ENCODE measurements around the gene USP34.
"Not testable (repeated sequence)": the region's sequence is repeated elsewhere in the genome, so short reads cannot be mapped to it uniquely, and the experiment has no call there.

USP34 gene

DNA sequence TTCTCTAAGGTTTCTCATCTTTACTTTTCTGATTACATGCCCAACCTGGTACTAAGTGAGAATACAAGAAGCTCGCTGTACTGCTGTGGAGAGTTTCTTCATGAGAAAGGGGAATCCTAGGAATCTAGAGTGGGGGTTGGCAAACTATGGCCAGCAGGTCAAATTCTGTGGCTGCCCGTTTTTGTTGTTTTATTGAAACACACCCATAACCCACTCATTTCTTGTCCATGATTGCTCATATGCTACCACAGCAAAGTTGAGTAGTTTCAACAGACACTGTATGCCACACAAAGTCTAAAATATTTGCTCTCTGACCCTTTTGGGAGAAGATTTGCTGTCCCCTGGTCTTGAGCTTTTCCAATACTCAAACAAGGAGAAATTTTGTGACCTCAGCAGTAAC, 250.1 kb downstream of the USP34 start:
- no peaks in the 10 kb centered on the region for H3K9me3 Mint-ChIP-seq

DNA sequence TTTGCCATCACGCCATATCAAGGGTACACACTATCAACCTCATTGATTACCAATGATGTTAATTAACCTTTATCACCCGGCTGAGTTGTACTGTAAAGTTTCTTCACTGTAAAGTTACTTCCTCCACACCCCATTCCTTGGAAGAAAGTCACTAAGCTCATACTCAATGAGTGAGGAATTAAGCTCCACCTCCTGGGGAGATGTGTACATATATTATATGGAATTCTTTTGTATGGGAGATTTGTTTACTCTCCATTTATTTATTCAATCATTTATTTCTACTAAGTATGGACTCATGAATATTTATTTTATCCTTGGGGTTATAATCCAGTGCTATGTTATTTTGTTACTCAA, 252.1 kb downstream of the USP34 start:
- DNase-seq (no peak), ATAC-seq (replicated peaks) (no peak)
- H3K36me3 Mint-ChIP-seq (ENCODE audit: insufficient read depth) = peaks cover 41% of the 10 kb centered on the region

More for the DNA sequence above, 250.1 kb downstream of the USP34 start:
- DNase-seq (no peak), ATAC-seq (replicated peaks) (no peak)
- Mint-ChIP-seq H3K27me3 (no peaks in the 10 kb centered on the region), H3K27ac (no peak overlapping the region), H3K4me1 (ENCODE audit: low read depth in 2 of 2) (peaks cover 0 to 3% of the 10 kb centered on the region in 2 donors), H3K36me3 (ENCODE audit: insufficient read depth) (peaks cover 49% of the 10 kb centered on the region), H3K4me3 (no peak overlapping the region)

GRCh38 chr2:61218076-61218816, 252.6 kb downstream of the USP34 start:
- DNase-seq (no peak), ATAC-seq (replicated peaks) (no peak)
- Mint-ChIP-seq H3K27me3 (no peaks in the 10 kb centered on the region), H3K36me3 (ENCODE audit: insufficient read depth) (peaks cover 40% of the 10 kb centered on the region), H3K9me3 (no peaks in the 10 kb centered on the region), H3K4me1 (ENCODE audit: low read depth in 2 of 2) (peaks cover 0 to 3% of the 10 kb centered on the region in 2 donors), H3K4me3 (no peak overlapping the region), H3K27ac (peak overlapping the region in 1 of 2 donors; percentile 12)

More for the DNA sequence above, 252.1 kb downstream of the USP34 start:
- peak overlapping the region in 1 of 2 donors; percentile 12 for H3K27ac Mint-ChIP-seq
- no peaks in the 10 kb centered on the region for H3K27me3 Mint-ChIP-seq
- H3K9me3 Mint-ChIP-seq = no peaks in the 10 kb centered on the region
- no peak overlapping the region for H3K4me3 Mint-ChIP-seq
- peaks cover 0 to 3% of the 10 kb centered on the region in 2 donors for H3K4me1 Mint-ChIP-seq (ENCODE audit: low read depth in 2 of 2)

DNA sequence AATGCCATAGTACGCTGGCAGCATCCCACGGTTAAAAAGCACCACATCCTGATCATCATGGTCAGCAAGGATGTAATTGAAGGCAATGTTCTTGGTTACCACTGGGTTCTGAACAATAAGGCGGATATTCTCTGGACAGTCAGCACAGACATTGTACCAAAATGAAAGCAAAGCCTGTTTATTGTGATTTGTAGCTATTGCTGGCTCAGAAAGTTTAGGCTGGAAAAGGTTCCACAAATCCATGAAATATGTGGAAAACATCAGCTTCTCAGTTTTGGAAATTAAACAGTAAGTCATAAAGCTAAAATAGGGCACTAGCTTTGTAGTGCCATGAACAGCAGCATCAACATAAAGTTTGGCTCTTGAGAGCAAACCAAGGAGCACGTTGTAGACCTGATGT, 256.7 kb downstream of the USP34 start:
- no peaks in the 10 kb centered on the region for H3K27me3 Mint-ChIP-seq
- peaks cover 1 to 3% of the 10 kb centered on the region in 2 donors for H3K4me1 Mint-ChIP-seq (ENCODE audit: low read depth in 2 of 2)
- ATAC-seq (replicated peaks) = no peak
- no peaks in the 10 kb centered on the region for H3K9me3 Mint-ChIP-seq
- H3K36me3 Mint-ChIP-seq (ENCODE audit: insufficient read depth) = peaks cover 28% of the 10 kb centered on the region
- H3K27ac Mint-ChIP-seq = no peak overlapping the region
- H3K4me3 Mint-ChIP-seq = no peak overlapping the region
- no peak for DNase-seq

DNA sequence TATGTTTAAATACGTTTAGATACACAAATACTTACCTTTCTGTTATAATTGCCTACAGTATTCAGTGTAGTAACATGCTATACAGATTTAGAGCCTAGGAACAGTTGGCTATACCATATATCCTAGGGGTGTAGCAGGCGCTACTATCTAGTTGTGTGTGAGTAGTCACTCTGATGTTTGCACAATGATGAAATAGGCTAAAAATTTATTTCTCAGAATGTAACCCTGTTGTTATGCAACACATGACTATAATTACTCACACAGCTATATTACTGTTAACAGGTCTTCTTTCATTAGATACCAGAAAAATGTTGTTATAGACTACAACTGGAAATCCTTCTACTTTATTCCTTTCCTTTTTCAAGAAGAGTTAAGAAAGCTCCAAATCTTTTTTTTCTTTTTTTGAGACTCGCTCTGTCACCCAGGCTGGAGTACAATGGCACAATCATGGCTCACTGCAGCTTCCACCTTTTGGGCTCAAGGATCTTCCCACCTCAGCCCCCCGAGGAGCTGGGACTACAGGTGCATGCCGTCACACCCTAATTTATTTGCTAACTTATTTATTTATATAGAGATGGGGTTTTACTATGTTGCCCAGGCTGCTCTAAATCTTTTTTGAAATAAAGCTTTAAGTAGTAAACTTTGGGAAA, 260.4 kb downstream of the USP34 start:
- no peaks in the 10 kb centered on the region for H3K9me3 Mint-ChIP-seq
- H3K27ac Mint-ChIP-seq = peak overlapping the region in 1 of 2 donors; percentile 20
- H3K4me3 Mint-ChIP-seq = no peak overlapping the region
- peaks cover 0 to 1% of the 10 kb centered on the region in 2 donors for H3K4me1 Mint-ChIP-seq (ENCODE audit: low read depth in 2 of 2)
- ATAC-seq (replicated peaks) = no peak
- peaks cover 46% of the 10 kb centered on the region for H3K36me3 Mint-ChIP-seq (ENCODE audit: insufficient read depth)
- DNase-seq = no peak
- H3K27me3 Mint-ChIP-seq = no peaks in the 10 kb centered on the region

DNA sequence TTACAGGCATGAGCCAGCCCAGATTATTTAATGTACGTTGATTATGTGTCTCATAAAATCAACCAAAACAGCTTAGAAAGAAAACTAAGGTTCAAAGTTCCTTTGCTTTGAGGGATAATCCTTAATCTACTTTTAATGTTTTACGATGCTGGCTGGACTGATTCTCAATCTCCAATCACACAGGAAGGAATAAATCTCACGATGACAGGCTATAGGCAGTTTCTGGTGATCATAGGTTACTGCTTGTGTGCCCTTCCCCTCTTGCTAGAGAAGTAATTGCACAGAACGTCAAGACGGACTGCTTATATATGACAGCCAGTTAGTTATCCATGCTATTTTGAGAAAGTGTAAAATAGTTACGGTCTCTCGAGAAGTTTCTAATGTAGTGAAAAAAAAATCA, 265.8 kb downstream of the USP34 start:
- no peaks in the 10 kb centered on the region for H3K9me3 Mint-ChIP-seq
- DNase-seq = no peak
- peaks cover 72% of the 10 kb centered on the region for H3K36me3 Mint-ChIP-seq (ENCODE audit: insufficient read depth)
- no peaks in the 10 kb centered on the region for H3K4me1 Mint-ChIP-seq (ENCODE audit: low read depth in 2 of 2)
- no peak for ATAC-seq (replicated peaks)
- no peak overlapping the region for H3K27ac Mint-ChIP-seq
- H3K4me3 Mint-ChIP-seq = no peak overlapping the region
- H3K27me3 Mint-ChIP-seq = no peaks in the 10 kb centered on the region

DNA sequence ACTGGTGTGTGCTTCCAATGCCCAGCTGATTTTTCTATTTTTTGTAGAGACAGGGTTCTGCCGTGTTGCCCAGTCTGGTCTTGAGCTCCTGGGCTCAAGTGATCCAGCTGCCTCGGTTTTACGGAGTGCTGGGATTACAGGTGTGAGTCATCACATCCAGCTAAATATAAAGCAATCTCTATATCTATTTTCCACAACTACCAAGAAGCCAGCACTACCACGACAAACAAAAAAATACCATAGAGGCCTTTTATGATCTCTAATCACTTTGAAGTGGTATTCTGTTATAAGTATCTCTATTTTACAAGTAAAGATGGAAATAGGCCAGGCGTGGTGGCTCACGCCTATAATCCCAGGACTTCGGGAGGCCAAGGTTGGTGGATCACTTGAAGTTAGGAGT, 274.2 kb downstream of the USP34 start:
- DNase-seq (no peak), ATAC-seq (replicated peaks) (no peak)
- Mint-ChIP-seq H3K27ac (peak overlapping the region in 1 of 2 donors; percentile 41), H3K4me1 (ENCODE audit: low read depth in 2 of 2) (peaks cover 6 to 10% of the 10 kb centered on the region in 2 donors), H3K9me3 (no peaks in the 10 kb centered on the region), H3K27me3 (no peaks in the 10 kb centered on the region), H3K4me3 (no peak overlapping the region), H3K36me3 (ENCODE audit: insufficient read depth) (peaks cover 38% of the 10 kb centered on the region)

- not testable (repeated sequence) for H3K9me3 Mint-ChIP-seq; ATAC-seq (replicated peaks); H3K4me3 Mint-ChIP-seq; H3K27me3 Mint-ChIP-seq; DNase-seq
- Mint-ChIP-seq H3K27ac (peak overlapping the region; percentile 51 to 58), H3K4me1 (ENCODE audit: low read depth in 2 of 2) (peaks cover 6 to 10% of the 10 kb centered on the region in 2 donors), H3K36me3 (ENCODE audit: insufficient read depth) (peaks cover 27% of the 10 kb centered on the region)
Measured at GRCh38 chr2:61194646-61195045, 276.2 kb downstream of the USP34 start.

- no peaks in the 10 kb centered on the region for H3K9me3 Mint-ChIP-seq
- DNase-seq (no peak), ATAC-seq (replicated peaks) (peak; percentile 90)
- peaks cover 29% of the 10 kb centered on the region for H3K36me3 Mint-ChIP-seq (ENCODE audit: insufficient read depth)
- H3K4me1 Mint-ChIP-seq (ENCODE audit: low read depth in 2 of 2) = peaks cover 6 to 10% of the 10 kb centered on the region in 2 donors
- H3K27ac Mint-ChIP-seq = peak overlapping the region; percentile 51 to 58
- no peaks in the 10 kb centered on the region for H3K27me3 Mint-ChIP-seq
- peak overlapping the region in 1 of 2 donors; percentile 41 for H3K4me3 Mint-ChIP-seq
Measured at GRCh38 chr2:61193670-61194561, 277.0 kb downstream of the USP34 start.

DNA sequence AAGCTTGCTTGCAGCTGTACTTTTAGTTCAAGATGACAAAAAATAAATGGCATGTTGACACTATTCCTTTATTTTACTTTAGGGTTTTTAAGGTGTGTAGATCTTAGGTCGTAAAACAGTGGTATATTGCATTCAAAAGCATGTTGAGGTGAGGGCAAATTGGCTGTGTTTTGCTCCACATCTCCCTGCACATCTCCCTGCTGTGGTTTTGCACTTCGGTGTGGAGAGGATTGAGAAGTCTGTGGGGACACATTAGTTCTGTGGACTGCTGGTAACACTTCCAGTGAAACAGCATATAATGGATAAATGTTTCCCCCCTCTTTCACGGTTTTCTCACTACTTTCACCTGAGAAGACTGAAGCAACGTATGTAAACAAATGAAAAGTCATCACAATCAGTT, 283.8 kb downstream of the USP34 start:
- Mint-ChIP-seq H3K9me3 (no peaks in the 10 kb centered on the region), H3K27ac (peak overlapping the region; percentile 22 to 51), H3K27me3 (no peaks in the 10 kb centered on the region), H3K4me1 (ENCODE audit: low read depth in 2 of 2) (peaks cover 14 to 30% of the 10 kb centered on the region in 2 donors), H3K36me3 (ENCODE audit: insufficient read depth) (peaks cover 74% of the 10 kb centered on the region), H3K4me3 (no peak overlapping the region)
- ATAC-seq (replicated peaks) (no peak), DNase-seq (no peak)

DNA sequence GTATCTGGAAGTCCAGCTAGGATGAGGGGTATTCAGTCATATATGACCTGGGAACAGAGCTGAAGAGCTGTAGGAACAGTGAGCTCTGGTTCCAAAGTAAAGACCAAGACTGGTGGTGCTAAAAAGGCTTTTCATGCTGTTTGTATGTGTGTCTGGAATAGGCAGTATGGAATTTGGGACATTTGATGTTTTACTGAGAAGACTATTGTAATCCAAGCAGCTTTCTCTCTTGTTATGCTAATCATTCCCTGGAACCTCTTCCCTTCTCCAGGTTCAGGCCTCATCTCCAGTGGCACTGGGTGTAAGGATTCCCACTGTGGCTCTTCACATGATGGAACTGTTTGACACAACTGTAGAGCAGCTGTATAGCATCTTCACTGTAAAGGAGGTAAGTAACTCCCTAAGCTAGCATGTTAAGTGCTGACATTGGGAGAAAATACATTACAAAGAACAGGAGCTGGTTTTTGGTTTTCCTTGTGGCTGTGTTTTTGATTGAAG, 285.6 kb downstream of the USP34 start:
- H3K9me3 Mint-ChIP-seq = no peaks in the 10 kb centered on the region
- ATAC-seq (replicated peaks) = no peak
- H3K27me3 Mint-ChIP-seq = no peaks in the 10 kb centered on the region
- no peak for DNase-seq
- H3K27ac Mint-ChIP-seq = peak overlapping the region; percentile 8 to 28
- no peak overlapping the region for H3K4me3 Mint-ChIP-seq
- peaks cover 82% of the 10 kb centered on the region for H3K36me3 Mint-ChIP-seq (ENCODE audit: insufficient read depth)
- H3K4me1 Mint-ChIP-seq (ENCODE audit: low read depth in 2 of 2) = peaks cover 29 to 48% of the 10 kb centered on the region in 2 donors

DNA sequence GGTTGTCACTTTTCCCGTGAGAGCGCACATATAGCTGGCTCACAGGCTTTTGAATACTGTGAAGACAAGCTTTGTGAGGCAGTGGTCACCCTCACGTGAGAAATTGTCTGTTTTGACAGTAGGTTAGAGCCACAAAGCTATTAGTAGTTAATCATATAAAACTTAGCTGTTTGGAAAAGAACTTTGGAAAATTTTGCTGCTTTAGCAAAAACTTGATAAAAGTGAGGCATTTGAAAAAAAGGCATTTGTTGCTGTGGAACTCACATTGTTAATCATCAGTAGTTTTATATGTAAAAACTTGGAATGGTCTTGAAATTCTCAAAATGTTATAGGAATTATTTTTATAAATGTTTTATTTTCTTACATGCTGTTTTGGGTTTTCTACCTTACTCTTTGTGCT, 286.6 kb downstream of the USP34 start:
- ATAC-seq (replicated peaks) (no peak), DNase-seq (no peak)
- Mint-ChIP-seq H3K27me3 (no peaks in the 10 kb centered on the region), H3K27ac (peak overlapping the region; percentile 12 to 28), H3K36me3 (ENCODE audit: insufficient read depth) (peaks cover 81% of the 10 kb centered on the region), H3K4me3 (no peak overlapping the region), H3K9me3 (no peaks in the 10 kb centered on the region), H3K4me1 (ENCODE audit: low read depth in 2 of 2) (peaks cover 37 to 58% of the 10 kb centered on the region in 2 donors)

DNA sequence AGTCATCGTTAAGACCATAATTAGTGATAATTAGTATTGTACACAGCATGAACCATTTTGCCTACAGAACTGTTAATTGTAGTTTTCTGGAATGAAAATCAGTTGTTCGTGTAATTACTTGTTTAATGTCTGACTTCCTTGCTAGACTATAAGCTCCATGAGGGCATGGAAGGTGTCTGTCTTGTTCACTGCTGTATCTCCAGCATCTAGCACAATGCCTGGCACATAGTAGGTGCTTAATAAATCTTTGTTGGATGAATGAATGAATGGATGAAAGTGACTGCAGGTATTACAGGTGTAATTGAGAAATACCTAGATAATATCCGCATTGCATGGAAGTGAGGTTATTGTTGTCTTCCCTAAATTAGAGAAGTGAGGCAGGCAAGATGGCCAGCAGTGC, 287.1 kb downstream of the USP34 start:
- peak overlapping the region in 1 of 2 donors; percentile 12 for H3K27ac Mint-ChIP-seq
- ATAC-seq (replicated peaks) (no peak), DNase-seq (no peak)
- peaks cover 40 to 63% of the 10 kb centered on the region in 2 donors for H3K4me1 Mint-ChIP-seq (ENCODE audit: low read depth in 2 of 2)
- H3K9me3 Mint-ChIP-seq = no peaks in the 10 kb centered on the region
- no peaks in the 10 kb centered on the region for H3K27me3 Mint-ChIP-seq
- no peak overlapping the region for H3K4me3 Mint-ChIP-seq
- H3K36me3 Mint-ChIP-seq (ENCODE audit: insufficient read depth) = peaks cover 78% of the 10 kb centered on the region

Measured in effector memory CD8-positive, alpha-beta T cell (primary cell).